GM20000 (cell line): Measurements from ENCODE around the gene PGM2.
"Not testable (repeated sequence)": the region's sequence is repeated elsewhere in the genome, so short reads cannot be mapped to it uniquely, and the experiment has no call there.

Experiments
- DNase-seq: peaks from one replicate; pipeline ENCODE4 v3.0.0; 2012; ENCODE audit warnings: low spot score
- TF ChIP-seq, protein P1 (sequence below): IDR thresholded peaks from 2 replicates; pipeline ENCODE4 v1.5.1; 2012; ENCODE audit warnings: mild to moderate bottlenecking, control low read depth; ENCODE audit errors: extremely low read depth, missing control alignments

Gene PGM2

DNA sequence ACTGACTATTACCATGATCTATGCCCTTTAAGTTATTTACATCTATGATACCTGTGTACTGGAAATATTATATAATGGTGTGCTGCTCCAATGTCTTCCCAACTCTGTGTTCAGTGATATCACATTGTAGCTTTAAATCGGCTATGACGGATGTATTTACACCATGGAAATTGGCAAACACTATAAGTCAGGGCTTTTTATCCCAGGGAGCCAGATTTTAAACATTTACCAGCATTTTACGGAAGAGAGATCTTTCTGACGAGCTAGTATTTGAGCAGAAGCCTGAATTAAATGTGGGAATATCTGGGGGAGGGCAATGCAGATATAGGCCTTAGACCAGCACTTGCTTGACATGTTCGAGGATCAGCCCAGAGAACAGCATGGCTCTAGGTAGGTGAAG lies 7.7 kb upstream of the PGM2 start:
- no peak for DNase-seq
- TF ChIP-seq, protein P1, sequence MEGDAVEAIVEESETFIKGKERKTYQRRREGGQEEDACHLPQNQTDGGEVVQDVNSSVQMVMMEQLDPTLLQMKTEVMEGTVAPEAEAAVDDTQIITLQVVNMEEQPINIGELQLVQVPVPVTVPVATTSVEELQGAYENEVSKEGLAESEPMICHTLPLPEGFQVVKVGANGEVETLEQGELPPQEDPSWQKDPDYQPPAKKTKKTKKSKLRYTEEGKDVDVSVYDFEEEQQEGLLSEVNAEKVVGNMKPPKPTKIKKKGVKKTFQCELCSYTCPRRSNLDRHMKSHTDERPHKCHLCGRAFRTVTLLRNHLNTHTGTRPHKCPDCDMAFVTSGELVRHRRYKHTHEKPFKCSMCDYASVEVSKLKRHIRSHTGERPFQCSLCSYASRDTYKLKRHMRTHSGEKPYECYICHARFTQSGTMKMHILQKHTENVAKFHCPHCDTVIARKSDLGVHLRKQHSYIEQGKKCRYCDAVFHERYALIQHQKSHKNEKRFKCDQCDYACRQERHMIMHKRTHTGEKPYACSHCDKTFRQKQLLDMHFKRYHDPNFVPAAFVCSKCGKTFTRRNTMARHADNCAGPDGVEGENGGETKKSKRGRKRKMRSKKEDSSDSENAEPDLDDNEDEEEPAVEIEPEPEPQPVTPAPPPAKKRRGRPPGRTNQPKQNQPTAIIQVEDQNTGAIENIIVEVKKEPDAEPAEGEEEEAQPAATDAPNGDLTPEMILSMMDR, result no peak

DNA sequence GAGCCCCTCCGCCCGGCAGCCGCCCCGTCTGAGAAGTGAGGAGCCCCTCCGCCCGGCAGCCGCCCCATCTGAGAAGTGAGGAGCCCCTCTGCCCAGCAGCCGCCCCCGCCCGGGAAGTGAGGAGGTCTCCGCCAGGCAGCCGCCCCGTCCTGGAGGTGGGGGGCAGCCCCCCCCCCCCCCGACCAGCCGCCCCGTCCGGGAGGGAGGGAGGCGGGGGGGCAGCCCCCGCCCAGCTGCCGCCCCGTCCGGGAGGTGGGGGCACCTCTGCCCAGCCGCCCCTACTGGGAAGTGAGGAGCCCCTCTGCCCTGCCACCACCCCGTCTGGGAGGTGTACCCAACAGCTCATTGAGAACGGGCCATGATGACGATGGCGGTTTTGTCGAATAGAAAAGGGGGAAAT lies 6.0 kb upstream of the PGM2 start:
- not testable (repeated sequence) for DNase-seq

- DNase-seq, result no peak
- TF ChIP-seq, protein P1, result no peak
Measured at GRCh38 chr4:37821953-37822605, 4.4 kb upstream of the PGM2 start.

GRCh38 chr4:37825501-37825900 lies 985 bp upstream of the PGM2 start:
- DNase-seq, result not testable (repeated sequence)

GRCh38 chr4:37825968-37826294 lies 555 bp upstream of the PGM2 start:
- DNase-seq, result no peak
- TF ChIP-seq, protein P1, result no peak

GRCh38 chr4:37827030-37827685 lies 672 bp downstream of the PGM2 start:
- TF ChIP-seq, protein P1, result no peak
- DNase-seq, result peak; percentile 45

DNA sequence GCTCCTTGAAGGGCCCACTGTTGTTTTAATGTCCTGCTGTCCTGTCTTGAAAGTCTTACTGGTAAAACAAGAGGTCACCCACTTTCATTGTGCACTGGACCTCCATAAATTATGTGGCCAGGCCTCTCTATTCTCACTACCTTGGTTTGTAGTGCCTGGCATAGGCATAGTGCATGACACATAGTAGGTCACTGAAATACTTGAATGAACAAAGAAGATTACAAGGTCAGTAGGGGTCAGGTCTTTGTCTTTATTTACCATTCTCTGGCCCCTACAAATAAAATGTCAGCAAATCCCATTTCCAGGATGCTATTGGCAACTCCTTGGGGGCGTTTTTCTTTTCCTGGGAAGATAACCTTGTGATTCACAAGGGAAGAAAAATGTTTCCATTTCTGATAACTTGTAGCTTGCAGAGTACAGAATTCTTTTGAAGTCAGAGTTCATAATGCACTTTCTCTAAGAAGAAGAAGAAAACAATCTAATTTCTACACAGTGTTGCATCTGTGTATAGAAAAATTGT lies 1.4 kb downstream of the PGM2 start:
- TF ChIP-seq, protein P1, result no peak
- no peak for DNase-seq

- DNase-seq, result no peak
- TF ChIP-seq, protein P1, result no peak
Measured at GRCh38 chr4:37828843-37829242, 2.4 kb downstream of the PGM2 start.
